GM19023 (cell line): ENCODE measurements around the gene GPR132.
A peak's percentile ranks its signal among the peaks of the same experiment; 100 is the strongest.

ENCODE experiments used
- ATAC-seq: cut with Tn5 transposase; IDR thresholded peaks from one replicate; pipeline ENCODE4 v1.9.1; 2021; ENCODE audit warnings: mild to moderate bottlenecking, moderate library complexity; ENCODE audit not compliant: unreplicated experiment

Gene GPR132

DNA sequence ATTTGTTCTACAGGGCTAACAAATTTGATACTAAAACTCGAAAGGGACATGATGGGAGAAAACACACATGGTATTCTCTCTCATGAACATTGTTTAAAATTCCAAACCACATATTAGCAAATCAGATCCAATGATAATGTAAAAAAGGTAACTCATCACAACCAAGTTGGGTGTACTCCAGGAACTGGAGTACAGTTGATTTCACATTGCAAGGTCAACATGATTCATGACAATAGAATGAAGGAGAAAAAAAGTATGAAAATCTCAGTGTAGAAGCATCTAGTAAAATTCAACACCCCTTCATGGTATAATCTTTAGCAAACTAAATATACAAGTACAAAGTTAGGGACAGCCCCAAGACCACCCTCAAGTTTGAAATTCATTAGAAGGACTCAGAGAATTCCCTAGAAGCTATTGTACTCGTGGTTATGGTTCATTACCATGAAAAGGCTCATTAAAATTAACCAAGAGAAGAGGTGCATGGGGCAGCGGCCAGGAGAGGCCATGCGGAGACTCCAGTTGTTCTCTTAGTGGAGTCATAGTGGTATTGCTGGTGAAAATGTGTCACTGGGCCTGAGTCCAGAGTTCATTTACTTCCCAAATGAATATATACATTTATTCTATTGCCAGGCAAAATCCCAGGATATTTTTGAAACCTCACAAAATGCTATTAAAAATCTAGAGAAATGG, 41.3 kb downstream of the GPR132 start:
- ATAC-seq, result no peak

DNA sequence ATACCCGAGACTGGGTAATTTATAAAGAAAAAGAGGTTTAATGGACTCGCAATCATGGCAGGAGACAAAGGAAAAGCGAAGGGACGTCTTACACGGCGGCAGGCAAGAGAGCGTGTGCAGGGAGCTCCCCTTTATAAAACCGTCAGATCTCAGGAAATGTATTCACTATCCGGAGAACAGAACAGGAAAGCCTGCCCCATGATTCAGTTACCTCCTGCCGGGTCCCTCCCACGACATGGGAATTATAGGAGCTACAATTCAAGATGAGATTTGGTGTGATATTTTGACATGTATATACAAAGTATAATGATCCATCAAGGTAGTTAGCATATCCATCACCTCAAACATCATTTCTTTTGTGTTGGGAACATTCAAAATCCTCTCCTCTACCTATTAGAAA, 42.1 kb downstream of the GPR132 start:
- no peak for ATAC-seq

DNA sequence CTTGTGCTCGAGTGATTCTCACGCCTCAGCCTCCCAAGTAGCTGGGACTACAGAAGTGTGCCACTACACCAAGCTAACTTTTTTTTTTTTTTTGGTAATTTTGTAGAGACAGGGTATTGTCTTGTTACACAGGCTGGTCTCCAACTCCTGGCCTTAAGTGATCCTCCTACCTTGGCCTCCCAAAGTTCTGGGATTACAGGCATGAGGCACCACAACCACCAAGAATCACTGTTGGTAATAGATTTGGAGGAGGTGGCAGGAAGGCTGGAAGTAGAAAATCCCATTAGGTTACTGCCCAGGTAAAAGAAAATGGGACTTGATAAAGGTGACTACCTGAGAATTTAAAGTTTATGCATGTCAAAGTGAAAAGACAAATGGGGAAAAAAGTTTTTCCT, 43.0 kb downstream of the GPR132 start:
- ATAC-seq, result no peak

DNA sequence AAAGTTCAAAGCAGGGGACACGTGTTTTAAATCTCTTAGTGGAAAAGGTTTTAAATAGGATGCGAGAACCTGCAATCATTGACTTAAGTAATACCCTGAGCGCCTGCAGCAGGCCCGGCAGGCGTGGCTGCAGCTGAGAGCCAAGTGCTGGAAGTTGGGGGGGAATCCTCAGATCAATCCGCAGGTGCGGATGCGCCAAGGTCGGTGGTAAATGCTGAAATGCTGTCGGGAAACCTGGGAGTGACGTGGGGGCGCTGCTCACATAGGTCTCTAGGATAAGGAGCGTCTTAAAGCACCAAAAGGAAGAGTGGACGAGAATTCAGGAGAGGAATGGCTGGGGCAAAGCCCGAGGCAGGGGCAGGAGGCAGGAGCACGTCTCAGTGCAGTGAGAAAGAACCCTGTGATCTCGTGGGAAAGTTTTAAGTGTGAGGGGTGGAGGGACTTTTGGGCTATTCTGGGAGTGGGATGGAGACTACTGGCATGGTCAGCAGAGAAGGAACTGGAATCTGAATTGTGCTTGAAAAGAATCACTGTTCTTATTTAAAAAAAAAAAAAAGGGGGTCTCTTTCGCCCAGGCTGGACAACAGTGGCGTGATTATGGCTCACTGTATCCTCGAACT, 43.5 kb downstream of the GPR132 start:
- ATAC-seq, result no peak

DNA sequence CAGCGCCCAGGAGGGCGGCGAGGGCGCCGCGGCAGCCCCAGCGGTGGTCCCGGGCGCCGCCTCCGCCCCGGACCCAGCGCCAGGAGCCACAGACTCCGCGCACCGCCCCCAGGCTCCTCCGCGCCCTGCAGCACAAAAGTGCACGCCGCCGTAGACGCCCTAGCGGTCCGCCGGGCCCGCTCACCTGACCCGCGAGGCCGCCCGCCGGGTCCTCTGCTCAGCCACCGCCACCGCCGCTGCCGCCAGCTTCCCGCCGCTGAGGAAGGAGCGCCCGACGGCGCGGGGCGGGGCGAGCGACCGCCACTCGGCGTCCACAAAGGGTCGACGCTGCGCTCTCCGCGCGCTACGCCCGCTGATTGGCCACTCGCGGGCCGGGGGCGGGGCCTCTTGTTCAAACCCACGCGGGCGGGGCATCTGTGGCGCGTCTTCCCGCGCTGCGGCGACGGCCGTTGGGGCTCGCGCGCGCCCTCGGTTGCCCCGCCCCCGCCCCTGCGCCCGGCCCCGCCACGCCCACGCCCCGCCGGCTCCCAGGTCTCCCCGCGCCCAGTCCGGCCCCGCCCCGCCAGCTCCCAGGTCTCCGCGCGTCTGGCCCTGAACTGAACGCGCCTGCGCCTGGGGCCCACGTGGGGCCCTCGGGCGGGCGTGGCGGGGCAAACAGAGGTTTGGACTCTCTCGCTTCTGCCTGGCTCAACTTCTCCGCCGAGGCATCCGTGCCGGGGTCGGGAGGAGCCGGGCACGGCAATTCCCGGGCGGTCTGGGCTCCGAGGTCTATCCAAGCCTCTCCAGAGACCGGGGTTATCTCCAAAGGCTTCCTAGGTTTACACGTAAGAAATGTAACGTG, 44.2 kb downstream of the GPR132 start, which contains the start of gene CDCA4:
Gene CDCA4 (minus strand): TSS at position 269 of the 841 bp plus-strand sequence. CDS start 9,154 bp downstream, outside the sequence.
- peak; percentile 85 for ATAC-seq

DNA sequence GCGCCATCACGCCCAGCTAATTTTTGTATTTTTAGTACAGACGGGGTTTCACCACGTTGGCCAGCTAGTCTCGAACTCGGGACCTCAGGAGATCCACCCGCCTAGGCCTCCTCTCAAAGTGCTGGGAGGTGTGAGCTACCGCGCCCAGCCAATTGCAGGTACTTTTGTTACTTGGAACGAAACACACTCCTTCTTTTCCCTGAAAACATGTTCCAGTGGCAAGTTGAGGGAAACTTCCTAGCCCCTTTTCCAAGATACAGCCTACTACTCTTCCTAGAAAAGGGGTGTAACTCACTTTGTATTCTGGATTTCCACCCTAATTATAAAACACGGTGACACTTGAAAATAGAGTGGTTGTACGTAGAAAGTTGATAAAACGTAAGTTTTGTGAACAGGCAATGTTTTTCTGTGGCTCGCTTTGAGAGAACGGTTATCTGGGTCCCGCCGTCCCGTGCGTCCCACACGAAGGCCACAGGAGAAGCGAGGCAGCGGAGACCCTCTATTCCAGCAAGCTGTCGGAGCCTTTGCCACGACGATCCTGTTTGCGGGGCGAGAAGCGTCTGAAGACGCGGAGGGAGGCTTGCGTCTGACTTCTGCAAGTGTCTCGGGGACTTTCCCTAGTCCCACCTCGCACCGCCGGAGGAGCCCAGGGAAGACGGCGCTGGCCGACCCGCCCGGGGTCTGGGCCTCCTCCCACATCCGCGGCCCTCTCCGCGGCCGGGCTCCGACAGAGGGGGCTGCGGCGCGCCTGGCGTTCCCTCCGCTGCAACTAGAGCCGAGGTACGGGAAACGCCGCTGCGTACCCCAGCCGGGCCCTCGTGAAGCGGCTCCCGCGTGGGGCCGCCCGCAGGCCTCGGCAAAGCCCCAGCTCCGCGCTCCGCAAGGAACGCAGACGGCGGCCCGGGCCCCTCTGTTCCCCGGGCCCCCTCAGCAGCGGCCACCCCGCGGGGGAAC, 45.1 kb downstream of the GPR132 start:
- peak; percentile 26 for ATAC-seq

DNA sequence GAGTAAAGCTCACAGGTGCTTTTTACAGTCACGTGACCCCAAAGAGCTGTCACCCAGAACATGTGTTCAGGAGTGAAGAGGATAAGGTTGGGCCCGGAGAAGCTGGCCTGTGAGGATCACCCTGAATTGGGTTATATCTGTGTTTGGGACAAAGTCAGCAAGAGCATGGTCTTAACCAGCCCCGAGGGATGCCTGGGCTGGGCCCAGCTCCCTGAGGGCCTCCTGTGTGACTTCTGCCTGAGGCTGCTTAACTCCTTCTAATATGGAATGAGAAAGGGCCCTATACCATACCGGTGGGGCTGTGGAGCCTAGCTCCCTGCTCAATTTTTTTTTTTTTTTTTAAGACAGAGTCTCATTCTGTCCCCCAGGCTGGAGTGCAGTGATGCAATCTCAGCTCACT, 46.8 kb downstream of the GPR132 start:
- ATAC-seq, result no peak

DNA sequence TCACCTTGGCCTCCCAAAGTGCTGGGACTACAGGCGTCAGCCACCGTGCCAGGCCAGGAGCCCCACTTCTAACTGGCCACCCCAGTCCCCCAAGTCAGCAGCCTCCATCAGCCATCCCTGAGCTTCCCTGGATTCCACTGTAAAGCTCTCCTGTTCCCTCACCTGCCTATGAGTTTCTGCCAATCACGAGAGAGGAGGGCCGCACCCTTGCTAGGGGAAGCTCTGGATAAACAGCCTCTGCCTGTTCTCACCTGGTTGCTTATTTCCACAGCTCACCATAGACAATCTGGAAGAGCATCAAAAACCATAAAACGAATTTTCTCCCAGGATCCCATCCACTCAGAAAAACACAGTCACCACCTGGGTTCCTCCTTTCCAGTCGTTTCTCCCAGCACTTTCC, 49.3 kb downstream of the GPR132 start:
- no peak for ATAC-seq

DNA sequence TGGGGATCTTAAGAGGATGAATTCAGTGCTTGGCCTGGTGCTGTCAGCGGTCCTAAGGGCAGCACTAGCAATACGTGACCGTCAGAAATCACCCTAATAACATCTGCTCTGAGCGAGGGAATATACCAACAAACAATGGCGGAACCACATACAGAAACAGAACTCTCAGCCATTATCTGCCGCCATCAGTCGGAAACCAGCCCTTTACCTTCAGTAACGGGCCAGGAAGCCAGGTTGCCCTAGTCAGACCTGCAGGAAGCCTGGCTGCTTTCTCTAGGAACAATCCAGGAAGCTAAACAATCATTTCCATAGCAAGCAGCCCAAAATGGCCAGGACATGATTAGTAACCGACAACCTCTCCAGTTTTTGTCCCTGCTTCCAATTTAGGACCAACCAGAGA, 50.0 kb downstream of the GPR132 start:
- no peak for ATAC-seq

DNA sequence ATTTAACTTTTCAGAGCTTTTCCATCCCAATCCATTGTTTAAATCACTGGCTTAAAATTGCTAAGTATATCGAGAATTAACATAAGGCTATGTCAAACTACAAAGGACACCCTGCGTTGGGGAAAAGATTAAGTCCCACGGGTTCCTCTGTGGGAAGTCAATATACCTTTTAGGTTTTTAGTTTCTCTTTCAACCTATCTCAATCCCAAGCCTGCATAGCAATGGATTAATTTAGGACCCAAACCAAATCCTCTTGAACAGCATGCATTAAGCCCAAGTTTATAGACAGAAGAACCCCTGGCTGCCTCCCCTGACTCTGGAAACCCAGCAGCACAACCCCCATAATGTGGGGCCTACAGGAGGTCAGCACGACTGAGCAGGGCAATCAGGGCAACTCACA, 50.6 kb downstream of the GPR132 start:
- ATAC-seq, result no peak

DNA sequence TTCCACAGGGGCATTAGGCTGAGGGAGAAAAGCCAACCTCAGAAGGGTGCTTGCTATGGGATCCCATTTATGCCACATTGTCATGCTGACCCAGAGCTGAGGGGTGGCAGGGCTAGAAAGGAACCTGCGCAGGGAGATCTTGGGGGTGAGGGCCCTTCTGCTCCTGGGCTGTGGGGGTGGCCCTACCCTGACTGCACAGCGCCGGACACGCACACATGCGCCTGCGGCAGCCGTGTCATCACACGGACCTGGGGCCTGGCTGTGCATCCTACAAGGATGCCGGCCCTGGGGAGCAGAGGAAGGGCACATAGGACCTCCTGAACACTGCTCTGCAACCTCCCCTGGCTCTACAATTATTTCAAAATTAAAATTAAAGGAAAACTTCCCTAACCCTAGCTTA, 51.2 kb downstream of the GPR132 start:
- ATAC-seq, result no peak

DNA sequence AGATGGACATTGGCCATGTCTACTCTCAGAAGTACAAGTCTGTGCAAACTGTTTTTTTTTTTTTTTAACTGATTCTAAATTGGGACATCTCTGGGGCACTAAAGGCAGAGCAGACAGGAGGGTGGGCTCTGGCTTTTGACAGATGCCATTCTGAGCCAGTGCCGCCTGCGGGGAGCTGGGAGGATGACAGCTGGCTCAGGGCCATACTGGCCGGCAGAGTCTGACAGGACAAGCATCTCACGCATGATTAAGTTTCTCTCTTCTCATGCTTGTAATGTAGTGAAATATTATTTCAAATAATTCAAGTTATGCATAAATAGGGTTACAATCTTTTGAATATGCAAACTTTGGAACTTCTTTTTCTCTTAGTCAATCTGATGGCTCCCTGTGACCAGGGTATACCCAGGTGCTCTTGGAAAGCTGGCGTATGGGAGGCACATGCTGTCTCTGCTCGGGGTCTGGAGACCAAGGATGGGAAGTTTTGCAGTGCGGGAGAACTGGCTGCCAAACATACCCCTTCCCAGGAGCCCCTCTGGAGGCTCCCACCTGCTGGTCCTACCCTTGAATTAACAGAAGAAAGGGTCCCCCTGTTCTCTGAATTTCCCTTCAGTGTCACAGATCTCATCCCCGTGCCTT, 52.0 kb downstream of the GPR132 start:
- ATAC-seq, result no peak

DNA sequence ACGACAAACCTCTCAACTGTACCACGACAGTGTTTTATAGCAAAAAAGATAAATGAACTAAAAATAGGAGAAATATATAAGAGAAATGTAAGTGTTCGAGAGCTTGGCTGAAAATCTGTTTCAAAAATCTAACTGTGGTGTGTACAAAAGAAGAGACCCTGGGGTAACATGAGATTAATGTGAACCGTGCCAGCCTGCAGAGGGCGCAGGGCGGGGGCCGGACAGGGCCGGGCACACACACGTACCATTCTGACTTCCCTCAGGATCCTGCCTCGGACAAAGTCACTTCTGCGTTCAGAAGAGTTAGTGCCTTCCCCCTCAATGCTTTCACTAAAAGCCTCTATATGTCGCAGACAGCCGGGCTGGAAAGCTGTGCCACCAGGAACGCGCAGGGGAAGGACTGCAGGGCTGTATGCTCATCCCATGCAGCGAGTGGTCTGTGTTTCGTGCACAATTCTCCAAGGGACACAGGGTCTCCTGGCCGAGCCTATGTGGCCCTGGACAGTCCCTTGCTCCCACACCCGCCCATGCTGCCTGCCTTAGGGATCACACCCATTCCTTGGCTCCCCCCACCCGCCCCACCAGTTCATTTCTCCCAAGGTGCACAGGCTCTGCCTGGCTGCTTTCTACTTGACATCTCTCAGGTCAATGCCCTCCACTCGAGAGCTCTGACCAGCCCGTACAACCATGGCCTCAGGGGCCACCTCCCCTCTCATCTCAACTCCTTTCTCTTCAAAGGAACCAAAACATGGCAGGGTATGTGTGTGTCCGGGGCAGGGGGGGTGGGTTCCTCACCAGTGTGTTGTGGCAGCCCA, 52.9 kb downstream of the GPR132 start:
- ATAC-seq, result no peak

DNA sequence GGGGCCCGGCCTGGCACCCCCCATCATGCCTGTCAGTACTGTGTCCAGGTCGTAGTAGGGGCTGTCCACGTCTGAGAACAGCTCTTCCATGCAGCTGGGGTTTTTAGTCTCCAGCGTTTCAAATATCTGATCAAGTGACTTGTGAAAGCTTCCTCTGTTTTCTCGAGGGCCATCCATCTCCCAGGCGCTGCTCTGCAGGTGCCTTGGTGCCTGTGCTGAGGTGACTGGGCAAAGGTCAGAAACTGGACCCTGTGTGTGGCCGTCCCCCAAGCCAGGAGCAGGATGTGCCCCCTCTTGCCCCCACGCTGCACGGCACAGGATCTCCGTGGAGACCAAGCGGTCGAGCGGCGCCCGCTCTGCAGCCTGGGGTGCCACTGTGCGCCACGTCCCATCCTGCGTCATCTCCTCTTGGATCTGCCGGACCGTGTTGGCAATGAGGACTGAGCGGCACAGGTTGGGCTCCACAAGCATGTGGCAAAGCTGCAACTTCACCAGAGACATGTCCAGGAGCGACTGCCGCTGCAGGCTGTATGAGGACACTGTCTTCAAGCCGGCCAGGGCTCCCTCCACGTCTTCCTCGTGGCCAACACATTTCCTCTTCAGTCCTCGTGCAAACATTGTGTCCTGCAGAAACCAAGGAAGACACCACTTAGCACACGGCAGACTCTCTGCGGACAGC, 53.8 kb downstream of the GPR132 start:
- no peak for ATAC-seq

DNA sequence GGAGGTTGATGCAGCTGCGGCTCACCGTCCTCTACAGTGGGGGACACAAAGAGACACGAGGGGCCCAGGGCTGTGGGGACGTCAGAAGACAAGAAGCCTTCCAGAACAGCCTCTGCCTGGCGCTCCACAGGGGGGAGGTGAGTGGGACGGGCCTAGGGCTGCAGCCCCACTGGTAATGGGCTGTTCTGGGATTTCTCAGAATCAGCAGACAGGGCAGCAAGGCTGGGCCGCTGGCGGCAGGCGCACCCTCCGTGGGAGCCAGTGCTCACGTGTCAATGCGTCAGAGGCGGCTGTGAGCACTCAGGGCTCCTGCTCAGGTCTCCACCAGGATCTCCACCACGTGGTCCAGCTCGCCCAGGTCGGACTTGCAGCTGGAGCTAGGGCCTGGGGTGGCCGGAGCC, 54.3 kb downstream of the GPR132 start:
- ATAC-seq, result no peak

DNA sequence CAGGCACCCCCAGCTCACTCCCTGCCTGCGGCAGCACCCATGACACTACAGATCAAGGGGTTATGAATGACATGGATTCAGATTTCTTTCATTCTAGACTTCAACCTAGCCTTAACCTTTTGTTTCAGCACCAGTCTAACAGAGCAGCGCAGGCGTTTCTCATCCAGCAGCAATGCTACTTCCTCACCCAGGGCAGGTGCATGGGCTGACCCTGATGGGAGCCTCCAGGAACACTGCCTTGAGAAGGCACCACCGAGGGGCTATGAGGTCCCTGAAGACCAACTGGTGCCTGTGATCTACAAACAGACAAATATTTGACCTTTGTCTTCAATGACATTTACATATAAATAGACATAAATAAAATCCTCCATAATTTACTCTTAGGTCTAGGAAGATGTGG, 55.1 kb downstream of the GPR132 start:
- no peak for ATAC-seq

DNA sequence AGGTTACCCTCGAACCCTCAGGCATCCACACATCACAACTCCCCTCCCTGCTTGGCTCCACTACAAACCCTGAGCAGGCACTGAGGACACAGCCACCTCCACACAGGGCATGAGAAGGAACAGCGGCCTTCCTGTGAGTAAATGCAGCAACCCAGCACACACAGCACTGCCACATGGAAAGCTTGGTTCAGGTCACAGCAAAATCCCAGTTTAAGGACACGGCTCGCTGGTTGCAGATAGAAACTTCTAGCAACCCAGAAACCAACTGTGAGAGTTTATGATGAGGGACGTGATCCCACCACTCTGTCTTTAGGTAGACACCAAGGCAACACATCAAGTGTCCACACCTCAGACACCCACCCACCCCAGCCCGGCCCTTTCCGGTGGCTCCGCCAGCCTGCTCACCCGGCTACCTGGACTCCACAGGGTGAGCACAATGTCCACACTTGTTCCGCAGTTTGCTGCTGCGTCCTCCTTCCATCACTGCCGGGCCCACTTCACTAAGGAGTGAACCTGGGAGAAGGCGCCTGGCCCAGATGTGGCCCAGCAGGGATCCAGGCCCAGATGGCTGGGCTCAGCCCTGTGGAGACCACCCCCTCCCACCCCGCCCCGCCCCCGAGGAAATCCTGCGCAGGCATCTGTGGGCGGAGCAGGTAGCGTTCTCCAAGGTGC, 57.5 kb downstream of the GPR132 start:
- no peak for ATAC-seq

DNA sequence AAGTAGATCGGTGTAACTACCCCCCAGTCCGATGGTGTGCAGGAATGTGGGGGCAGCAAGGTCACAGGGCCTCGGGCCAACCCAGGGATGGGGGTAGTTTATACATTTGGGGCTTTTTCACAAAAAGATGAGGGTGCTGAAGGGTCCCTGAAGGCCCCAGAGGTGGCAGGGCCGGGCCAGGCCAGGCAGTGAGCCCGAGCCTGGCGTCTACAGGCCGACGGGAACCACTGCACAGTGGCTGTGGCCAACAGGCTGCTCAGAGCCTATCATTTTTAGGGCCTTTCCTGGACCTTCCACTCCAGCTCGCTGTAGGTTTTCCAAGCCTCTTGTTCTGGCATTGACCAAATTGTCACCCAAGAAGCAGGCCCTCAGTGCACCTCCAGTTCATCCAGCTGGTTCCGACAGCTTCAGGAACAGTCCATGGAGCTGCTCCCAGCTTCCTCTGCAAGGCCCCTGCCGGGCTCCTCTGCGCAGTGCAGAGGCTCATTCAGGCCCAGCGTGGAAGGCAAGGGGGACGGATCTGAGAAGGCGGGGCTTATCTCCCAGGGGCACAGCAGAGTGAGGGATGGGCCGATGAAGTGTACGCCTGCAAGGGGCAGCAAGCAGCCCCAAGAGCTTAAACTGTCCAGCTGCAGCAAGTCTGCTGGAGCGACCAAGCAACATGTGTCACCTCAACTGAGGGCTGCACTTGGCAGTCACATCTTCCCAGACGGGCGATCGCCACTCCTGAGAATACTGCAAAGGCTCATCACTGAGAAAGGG, 58.2 kb downstream of the GPR132 start:
- ATAC-seq, result no peak
